HepG2 (cell line): ENCODE measurements around the gene RPL6. TPM values are rescaled to one million over a fixed set of nuclear protein-coding genes. Genes with fewer than 3 reads are reported as not detected.

Source experiments
- CBFB ChIP-seq: sonication (generic); formaldehyde crosslinking; IDR thresholded peaks from 2 replicates; pipeline ENCODE4 v1.4.0; 2020; ENCODE audit warnings: missing genetic modification reagents
- E2F1 ChIP-seq: sonication (generic); formaldehyde crosslinking; IDR thresholded peaks from 2 replicates; pipeline ENCODE4 v1.5.0; 2020; ENCODE audit warnings: missing genetic modification reagents
- E2F5 ChIP-seq: sonication (generic); formaldehyde crosslinking; conservative IDR thresholded peaks from 2 replicates; pipeline ENCODE4 v1.4.0; 2020; ENCODE audit warnings: missing genetic modification reagents
- GTF3A ChIP-seq: sonication (generic); formaldehyde crosslinking; conservative IDR thresholded peaks from 2 replicates; pipeline ENCODE4 v1.4.0; 2020; ENCODE audit warnings: mild to moderate bottlenecking, missing genetic modification reagents
- NRL ChIP-seq: sonication (generic); formaldehyde crosslinking; IDR thresholded peaks from 2 replicates; pipeline ENCODE4 v1.5.0; 2020; ENCODE audit warnings: missing genetic modification reagents, mild to moderate bottlenecking, moderate library complexity, borderline replicate concordance
- PRMT3 ChIP-seq: sonication (generic); formaldehyde crosslinking; IDR thresholded peaks from 2 replicates; pipeline ENCODE4 v1.8.1; 2022; ENCODE audit warnings: low read depth, mild to moderate bottlenecking, moderate library complexity, missing genetic modification reagents, borderline replicate concordance
- RAD21 ChIP-seq: fragments of 450-650 bp; formaldehyde crosslinking; IDR thresholded peaks from 2 replicates; pipeline ENCODE4 v1.5.0; 2020; ENCODE audit warnings: mild to moderate bottlenecking
- TBL1XR1 ChIP-seq: fragments of 150-350 bp; IDR thresholded peaks from 2 replicates; pipeline ENCODE4 v1.6.1; 2014; ENCODE audit warnings: borderline replicate concordance, low read length; ENCODE audit not compliant: partially characterized antibody
- TFE3 ChIP-seq: IDR thresholded peaks from 2 replicates; pipeline ENCODE4 v1.6.1; 2016
- THRA ChIP-seq: sonication (generic); formaldehyde crosslinking; IDR thresholded peaks from 2 replicates; pipeline ENCODE4 v1.4.0; 2020; ENCODE audit warnings: missing genetic modification reagents, borderline replicate concordance
- UBTF ChIP-seq: sonication (generic); formaldehyde crosslinking; IDR thresholded peaks from 2 replicates; pipeline ENCODE4 v1.4.0; 2020; ENCODE audit warnings: mild to moderate bottlenecking, missing genetic modification reagents
- ZBTB38 ChIP-seq: sonication (generic); formaldehyde crosslinking; IDR thresholded peaks from 2 replicates; pipeline ENCODE4 v1.5.1; 2020; ENCODE audit warnings: mild to moderate bottlenecking, missing genetic modification reagents
- ZNF280B ChIP-seq: sonication (generic); formaldehyde crosslinking; IDR thresholded peaks from 2 replicates; pipeline ENCODE4 v1.5.0; 2020; ENCODE audit warnings: missing genetic modification reagents, mild to moderate bottlenecking, borderline replicate concordance
- ZNF292 ChIP-seq: sonication (generic); formaldehyde crosslinking; IDR thresholded peaks from 2 replicates; pipeline ENCODE4 v1.8.1; 2022; ENCODE audit warnings: mild to moderate bottlenecking, low read depth, missing genetic modification reagents, borderline replicate concordance
- ZNF362 ChIP-seq: sonication (generic); formaldehyde crosslinking; IDR thresholded peaks from 2 replicates; pipeline ENCODE4 v1.4.0; 2020; ENCODE audit warnings: missing genetic modification reagents, mild to moderate bottlenecking, borderline replicate concordance
- ZNF567 ChIP-seq: sonication (generic); formaldehyde crosslinking; IDR thresholded peaks from 2 replicates; pipeline ENCODE4 v1.8.1; 2023; ENCODE audit warnings: mild to moderate bottlenecking, missing genetic modification reagents, borderline replicate concordance
- ZNF768 ChIP-seq: sonication (generic); formaldehyde crosslinking; IDR thresholded peaks from 2 replicates; pipeline ENCODE4 v1.4.0; 2020; ENCODE audit warnings: missing genetic modification reagents
- polyA plus RNA-seq, 8 experiments: library from polyadenylated mRNA; depleted of rRNA in 3 of 8; stranded (reverse) in 7 of 8; unstranded in 1 of 8; fragments of >200 nt; fragmentation: Illumina TruSeq in 4 of 8; extraction: Trizol in 4 of 8; gene quantifications; 2 replicates each; pipeline versions ENCODE4 v1.2.1 to v1.2.3, GENCODE V29; 2011 to 2016; ENCODE audit warnings: low read depth in 4 of 8, missing spikeins in 1 of 8, mixed read lengths in 1 of 8; ENCODE audit not compliant: insufficient read depth in 1 of 8
- total RNA-seq, 5 experiments: library from RNA; depleted of rRNA; stranded (reverse); fragments of >200 nt; fragmentation: Illumina TruSeq; extraction: Trizol; gene quantifications; 2 replicates each; pipeline ENCODE4 v1.2.3, GENCODE V29; 2016; ENCODE audit warnings: low read depth in 1 of 5

The RPL6 gene
- total and polyA plus RNA-seq, 2 of the 13 experiments (the other 11 are each of a cell fraction or from before 2014, with no cell fraction given): 1,551 to 1,719 TPM

GRCh38 chr12:112380663-112381405, 28.6 kb downstream of the RPL6 start (continued):
- TF ChIP-seq E2F1 (CRISPR knock-in tag) (no peak), ZNF768 (peak; percentile 81; the same call in 1 of the 2 replicates), GTF3A (CRISPR knock-in tag) (no peak), THRA (CRISPR knock-in tag) (no peak), NRL (CRISPR knock-in tag) (no peak), TBL1XR1 (no peak), RAD21 (CRISPR knock-in tag) (peak; percentile 17; the same call in 1 of the 2 replicates), TFE3 (CRISPR knock-in tag) (no peak), CBFB (CRISPR knock-in tag) (no peak), ZNF362 (CRISPR knock-in tag) (no peak), PRMT3 (CRISPR knock-in tag) (no peak), ZBTB38 (0 out of 2 replicates have a peak, but pooled peaks have one; percentile 16), ZNF280B (CRISPR knock-in tag) (0 out of 2 replicates have a peak, but pooled peaks have one; percentile 51), ZNF567 (CRISPR knock-in tag) (no peak), ZNF292 (CRISPR knock-in tag) (peak; percentile 45; the same call in 1 of the 2 replicates), E2F5 (CRISPR knock-in tag) (no peak), UBTF (CRISPR knock-in tag) (no peak; the same call in 1 of the 2 replicates)
